HG03354 (cell line): ENCODE data around the gene NATD1.
A peak's percentile ranks its signal among the peaks of the same experiment; 100 is the strongest.

Source experiments
- ATAC-seq: cut with Tn5 transposase; IDR thresholded peaks from one replicate; pipeline ENCODE4 v1.9.1; 2021; ENCODE audit warnings: mild to moderate bottlenecking; ENCODE audit not compliant: unreplicated experiment, poor library complexity, severe bottlenecking

Gene NATD1

GRCh38 chr17:21252796-21253645, at the start of gene NATD1:
Gene NATD1 (minus strand): TSS chr17:21253410. CDS start chr17:21253264, 146 bp downstream.
- peak; percentile 90 for ATAC-seq

- no peak for ATAC-seq
Measured at GRCh38 chr17:21301593-21302550, 48.7 kb upstream of the NATD1 start.

DNA sequence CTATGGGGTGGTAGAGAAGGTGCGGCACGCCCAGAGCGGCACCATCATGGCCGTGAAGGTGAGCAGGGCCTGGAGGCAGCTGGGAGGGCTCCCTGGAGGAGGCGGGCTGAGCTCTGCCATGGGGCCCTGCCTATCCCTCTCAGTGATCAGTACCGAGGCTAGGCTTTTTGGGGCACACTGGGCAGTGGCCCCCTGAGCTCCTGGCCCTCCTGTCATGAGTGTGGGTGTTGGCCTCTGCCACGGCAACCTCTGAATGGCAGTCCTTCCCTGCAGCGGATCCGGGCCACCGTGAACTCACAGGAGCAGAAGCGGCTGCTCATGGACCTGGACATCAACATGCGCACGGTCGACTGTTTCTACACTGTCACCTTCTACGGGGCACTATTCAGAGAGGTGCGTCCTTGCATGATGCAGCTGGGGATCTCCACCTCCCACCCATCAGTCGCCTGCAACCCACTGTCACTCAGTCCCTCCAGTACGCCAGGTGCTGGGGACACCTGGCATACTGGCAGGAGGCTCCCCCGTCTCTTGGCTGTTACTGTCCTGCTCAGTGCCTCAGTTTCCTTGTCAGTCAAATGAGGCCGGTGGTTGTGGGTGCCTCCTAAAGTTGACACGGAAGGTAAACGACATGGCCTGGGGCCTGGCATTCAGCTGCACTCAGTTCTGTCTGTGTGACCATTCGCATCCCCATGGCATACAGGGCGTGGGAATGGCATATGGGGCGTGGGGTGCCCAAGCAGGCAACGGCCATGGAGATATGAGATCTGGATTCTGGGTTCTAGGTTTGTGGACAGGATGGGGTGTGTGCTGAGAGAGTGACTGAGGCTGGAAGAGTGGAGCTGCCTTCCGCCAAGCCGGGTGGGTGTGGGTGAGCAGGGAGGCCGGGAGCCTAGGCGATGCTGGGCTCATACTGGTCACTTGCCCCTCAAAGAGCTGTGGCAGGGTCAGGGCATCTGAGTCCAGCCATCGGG, 47.7 kb upstream of the NATD1 start:
- no peak for ATAC-seq

DNA sequence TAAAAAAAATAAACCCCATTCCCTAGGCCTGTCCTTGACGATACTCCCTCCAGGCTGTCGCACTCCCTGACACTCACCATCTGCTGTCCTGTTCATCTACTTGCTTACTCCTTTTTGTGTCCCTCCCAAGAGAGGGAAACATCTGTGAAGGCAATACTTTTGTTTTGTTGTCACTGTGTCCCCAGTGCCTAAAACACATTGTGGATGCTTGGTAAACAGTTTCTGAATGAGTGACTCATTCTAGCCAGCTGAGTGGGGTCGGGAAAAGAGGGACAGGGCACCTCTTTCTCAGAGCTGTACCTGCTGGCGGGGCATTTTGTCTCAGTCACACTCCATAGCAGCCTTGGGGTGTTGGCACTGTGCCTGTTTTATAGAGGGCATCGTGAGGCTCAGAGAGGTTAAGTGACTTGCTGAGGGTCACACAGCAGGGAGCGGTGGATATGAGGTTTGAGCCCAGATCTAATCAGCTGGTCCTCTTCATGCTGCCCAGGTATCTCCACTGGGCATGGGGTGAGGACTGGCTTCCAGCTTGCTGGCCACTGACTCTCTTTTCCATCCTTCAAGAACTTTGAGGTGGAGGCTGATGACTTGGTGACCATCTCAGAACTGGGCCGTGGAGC, 46.9 kb upstream of the NATD1 start:
- no peak for ATAC-seq

DNA sequence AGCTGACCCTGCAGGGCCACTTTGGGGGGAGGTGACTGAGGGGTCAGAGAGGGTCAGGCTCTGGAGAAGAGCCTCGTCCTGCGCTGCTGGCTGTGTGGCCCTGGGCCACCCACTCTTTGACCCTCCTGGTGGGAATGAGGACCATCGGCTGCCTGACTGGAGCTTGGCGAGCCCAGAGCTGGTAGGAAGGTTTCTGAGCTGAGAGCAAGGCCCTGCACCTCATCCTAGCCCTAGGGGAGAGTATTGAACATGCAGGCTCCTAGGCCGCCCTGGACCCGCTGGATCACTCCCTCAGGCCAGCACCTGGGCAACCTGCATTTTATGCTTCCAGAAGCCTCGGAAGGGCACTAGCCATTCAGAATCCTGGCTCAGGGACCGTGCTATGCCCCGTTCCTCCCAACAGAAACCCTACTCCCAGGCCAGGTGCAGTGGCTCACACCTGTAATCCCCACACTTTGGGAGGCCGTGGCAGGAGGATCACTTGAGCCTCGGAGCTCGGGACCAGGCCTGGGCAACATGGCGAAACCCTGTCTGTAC, 45.8 kb upstream of the NATD1 start:
- ATAC-seq: no peak

DNA sequence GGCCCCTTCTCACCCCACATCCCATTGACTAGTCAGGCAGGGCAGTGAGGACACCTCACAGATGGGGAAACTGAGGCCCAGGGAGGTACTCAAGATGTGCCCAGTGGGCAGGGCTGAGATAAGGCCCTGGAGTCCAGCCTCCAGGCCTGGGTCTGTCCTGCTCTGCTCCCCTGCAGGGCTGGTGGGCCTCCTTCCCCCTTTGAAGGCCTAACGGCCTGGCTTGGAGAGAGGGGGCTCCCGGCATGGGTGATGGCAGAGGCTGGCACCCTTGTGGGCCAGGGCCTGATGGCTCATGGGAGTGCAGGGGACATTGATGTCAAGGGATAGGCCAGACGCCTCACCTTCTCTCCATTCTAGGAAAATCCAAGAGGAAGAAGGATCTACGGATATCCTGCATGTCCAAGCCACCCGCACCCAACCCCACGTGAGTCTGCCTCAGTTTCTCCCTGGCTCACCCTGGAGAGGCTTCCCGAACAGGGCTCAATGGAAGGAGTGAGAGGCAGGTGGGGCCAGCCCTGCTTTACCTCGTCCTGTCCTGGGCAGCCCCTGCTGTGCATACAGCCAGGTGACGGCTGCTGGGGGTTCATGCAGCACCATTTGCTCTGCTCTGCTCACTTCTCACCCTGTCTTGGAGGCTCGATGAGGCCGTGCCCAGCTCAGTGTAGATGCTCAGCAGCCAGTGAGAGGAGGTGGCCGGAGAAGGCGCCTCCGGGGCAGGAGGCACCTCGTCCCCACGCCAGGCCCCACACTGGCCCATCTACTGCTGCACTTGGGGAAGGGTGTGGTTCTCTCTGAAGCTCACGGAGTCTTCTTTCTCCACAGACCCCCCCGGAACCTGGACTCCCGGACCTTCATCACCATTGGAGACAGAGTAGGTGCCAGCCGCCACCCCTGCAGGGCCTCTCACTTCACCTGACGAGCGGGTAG, 45.1 kb upstream of the NATD1 start:
- no peak for ATAC-seq

DNA sequence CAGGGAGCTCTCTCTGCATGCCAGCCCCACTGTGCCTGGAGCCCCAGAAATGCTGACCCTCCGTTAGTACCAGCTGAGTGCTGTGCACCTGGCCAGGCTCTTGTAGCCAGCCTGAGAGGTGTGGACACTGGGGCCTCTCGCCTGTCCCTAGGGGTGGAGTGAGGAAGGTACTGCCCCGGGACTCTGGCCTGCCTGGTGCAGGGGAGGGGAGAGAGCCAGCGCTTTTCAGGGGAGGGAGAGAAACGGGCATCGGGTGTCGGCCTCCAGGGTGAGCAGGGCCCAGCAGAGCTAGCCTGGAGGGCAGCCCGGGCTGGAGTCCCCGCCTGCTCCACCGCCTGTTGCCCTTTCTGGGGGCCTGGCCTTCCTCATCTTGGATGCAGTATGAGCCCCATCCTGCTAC, 44.4 kb upstream of the NATD1 start:
- ATAC-seq: no peak

GRCh38 chr17:21297026-21297520, 43.9 kb upstream of the NATD1 start:
- ATAC-seq: no peak

DNA sequence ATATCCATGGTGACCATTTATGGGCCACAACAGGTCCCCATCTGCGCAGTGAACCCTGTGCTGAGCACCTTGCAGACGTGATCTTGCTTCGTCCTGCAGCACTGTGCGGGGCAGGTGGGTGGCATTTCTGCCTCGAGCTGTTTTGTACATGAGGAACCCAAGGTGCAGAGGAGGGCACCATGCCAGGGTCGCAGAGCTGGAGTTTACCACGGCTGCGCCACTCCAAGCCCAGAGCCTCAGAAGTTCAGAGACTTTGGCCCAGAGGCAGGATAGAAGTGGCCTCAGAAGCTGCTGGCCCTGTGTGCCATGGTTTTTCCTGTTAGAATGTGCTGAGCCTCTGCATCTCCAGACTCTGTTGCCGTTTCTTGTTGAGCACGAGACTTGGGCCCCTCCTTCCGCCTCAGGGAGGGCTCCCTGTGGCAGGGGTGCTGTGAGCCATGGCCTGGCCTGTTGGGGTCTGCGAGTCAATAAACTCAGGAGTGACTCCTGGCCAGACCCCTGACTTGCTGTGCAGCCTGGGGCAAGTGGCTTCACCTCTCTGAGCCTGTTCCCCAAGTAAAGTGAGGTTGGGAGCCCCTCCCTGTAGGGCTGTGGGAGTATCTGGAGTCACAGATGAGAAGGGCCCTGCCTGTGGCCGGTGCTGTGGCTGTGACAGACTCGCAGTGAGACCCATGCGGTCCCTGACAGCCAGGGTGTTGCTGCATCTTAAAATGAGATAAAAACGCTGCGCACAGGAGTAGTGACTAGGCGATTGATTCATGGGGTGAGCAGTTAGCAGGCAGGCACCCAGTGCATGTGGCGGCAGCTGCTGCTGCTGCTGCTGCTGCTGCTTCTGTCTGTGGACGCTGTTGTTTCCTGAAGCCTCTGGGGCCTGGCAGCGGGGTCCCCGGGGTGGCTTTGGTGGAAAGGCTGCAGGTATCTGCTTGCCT, 43.2 kb upstream of the NATD1 start:
- ATAC-seq: no peak

GRCh38 chr17:21295036-21295952, 42.1 kb upstream of the NATD1 start:
- ATAC-seq: no peak

DNA sequence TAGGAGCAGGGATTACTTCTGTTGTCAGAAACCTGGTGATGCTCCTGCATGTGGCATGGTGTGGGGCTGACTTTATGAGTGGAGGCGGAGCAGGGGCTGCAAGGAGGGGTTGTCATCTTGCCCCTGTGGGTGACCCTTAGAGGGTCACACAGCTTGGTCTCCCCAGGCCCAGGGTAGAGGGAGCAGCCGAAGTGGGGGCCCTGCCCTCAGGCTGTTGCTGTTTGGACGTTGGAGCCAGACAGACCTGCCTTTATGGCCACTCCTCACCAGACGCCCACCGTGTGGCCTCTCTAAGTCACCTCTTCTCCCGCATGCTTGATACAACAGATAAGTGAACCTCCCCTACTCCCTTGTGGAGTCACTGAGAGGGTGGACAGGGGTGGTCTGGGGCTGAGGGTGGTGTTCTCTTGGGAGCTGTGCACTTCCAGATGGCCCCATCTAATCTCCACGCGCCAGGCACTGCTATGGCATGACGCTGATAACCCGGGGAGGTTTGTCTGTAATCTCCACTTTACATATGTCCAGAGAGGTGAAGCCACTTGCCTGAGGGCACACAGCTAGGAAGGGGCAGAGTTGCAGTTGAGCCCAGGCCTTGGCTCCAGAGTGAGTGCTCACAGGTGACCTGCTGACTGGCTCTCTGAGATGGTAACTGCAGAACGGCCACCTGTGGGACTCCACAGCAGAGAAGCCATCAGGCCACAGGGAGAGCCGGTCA, 41.3 kb upstream of the NATD1 start:
- no peak for ATAC-seq

GRCh38 chr17:21293831-21294210, 40.6 kb upstream of the NATD1 start:
- ATAC-seq: no peak

DNA sequence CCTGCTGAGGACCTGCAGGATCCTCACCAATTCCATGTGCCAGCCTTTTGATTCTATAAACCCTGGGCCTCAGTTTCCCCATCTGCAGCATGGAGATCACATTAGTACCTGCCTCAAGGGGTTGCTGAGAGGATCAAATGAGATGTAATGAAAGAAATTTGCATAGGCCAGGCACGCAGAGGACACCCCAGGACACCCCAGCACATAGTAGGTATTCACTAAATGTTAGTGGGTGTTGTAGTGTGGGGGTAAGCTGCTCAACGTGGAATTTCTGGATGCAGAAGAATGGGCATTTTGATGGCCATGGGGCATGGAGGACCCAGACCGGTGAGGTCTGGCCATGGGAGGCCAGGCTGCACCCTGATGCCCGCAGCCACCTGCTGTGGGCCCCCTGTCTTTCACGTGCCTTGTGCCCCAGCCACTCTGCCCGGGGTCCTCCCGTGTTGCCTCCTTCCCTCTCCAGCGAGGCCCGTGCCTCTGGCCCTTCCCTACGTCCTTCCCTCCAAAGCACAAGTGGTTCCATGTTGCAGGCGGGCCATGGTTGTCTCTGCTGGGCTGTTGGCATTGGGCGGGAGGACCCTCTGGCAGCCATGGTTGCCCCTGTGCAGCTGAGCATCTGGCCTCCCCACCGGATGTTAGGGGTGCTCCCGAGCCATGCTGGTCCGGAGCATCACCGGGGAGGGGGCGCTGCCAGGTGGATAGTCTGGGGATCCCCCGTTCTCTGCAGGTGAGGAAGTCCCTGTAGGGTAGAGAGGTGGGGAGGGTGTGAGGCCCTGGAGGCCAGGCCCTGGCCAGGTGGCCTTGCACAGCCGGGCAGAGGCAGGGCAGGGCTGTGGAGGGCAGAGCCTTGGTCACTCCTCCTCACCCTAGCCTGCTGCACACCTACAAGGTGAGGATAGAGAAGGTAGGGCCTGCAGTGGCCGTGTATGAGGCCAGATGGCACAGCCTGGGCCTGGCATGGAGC, 39.9 kb upstream of the NATD1 start:
- no peak for ATAC-seq

DNA sequence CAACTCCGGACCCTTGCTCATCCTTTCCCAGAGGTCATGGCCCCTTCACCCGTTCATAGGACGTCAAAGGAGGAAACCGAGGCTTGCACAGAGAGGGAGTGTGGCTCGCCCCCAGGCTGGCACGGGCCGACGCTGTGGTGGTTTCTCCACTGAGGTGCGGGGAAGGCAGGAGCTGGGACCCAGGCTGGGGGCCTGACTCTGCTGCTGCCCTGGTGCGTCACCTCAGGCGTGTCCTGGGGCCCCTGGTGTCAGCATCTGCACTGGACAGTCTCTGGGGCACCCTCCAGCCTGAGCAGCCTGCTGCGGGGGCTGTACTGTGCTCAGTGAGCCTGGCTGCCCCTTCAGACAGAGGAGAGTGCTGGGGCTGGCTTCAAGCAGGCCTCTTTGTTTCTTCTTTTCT, 38.7 kb upstream of the NATD1 start:
- ATAC-seq: no peak
